HepG2 (cell line): ENCODE data around the gene CYP4F12. TPM values are rescaled to one million over a fixed set of nuclear protein-coding genes. Genes with fewer than 3 reads are reported as not detected.
A peak's percentile ranks its signal among the peaks of the same experiment; 100 is the strongest.

Experiments
- AFF4 ChIP-seq: sonication (generic); formaldehyde crosslinking; IDR thresholded peaks from 2 replicates; pipeline ENCODE4 v1.4.0; 2020; ENCODE audit warnings: missing genetic modification reagents
- BHLHE40 ChIP-seq: IDR thresholded peaks from 2 replicates; pipeline ENCODE4 v1.6.1; 2011; ENCODE audit warnings: low read length, improper control_type of control experiment
- BRF2 ChIP-seq: sonication (generic); formaldehyde crosslinking; IDR thresholded peaks from 2 replicates; pipeline ENCODE4 v1.8.1; 2022; ENCODE audit warnings: mild to moderate bottlenecking, missing genetic modification reagents
- DBP ChIP-seq: sonication (generic); formaldehyde crosslinking; IDR thresholded peaks from 2 replicates; pipeline ENCODE4 v1.4.0; 2020; ENCODE audit warnings: missing genetic modification reagents; ENCODE audit errors: not compliant biosample characterization
- ETV6 ChIP-seq: sonication (generic); formaldehyde crosslinking; conservative IDR thresholded peaks from 2 replicates; pipeline ENCODE4 v1.4.0; 2020; ENCODE audit warnings: missing genetic modification reagents
- FOXK1 ChIP-seq: sonication (generic); formaldehyde crosslinking; IDR thresholded peaks from 2 replicates; pipeline ENCODE4 v1.4.0; 2020; ENCODE audit warnings: low read depth, missing genetic modification reagents, borderline replicate concordance
- JUNB ChIP-seq: sonication (generic); formaldehyde crosslinking; IDR thresholded peaks from 2 replicates; pipeline ENCODE4 v1.8.0; 2022; ENCODE audit warnings: missing genetic modification reagents, mild to moderate bottlenecking, borderline replicate concordance
- KDM3A ChIP-seq: IDR thresholded peaks from 2 replicates; pipeline ENCODE4 v1.6.1; 2018; ENCODE audit warnings: low read depth, missing compliant biosample characterization
- LCORL ChIP-seq, 2 experiments: fragments of 450-650 bp in 1 of 2; sonication (generic) in 1 of 2; formaldehyde crosslinking in 1 of 2; IDR thresholded peaks; 2 replicates each; pipeline versions ENCODE4 v1.5.0 to v1.6.1; 2017 to 2020; ENCODE audit warnings: antibody characterized with exemption in 1 of 2, missing genetic modification reagents in 1 of 2
- MTERF4 ChIP-seq: sonication (generic); formaldehyde crosslinking; IDR thresholded peaks from 2 replicates; pipeline ENCODE4 v1.8.0; 2023; ENCODE audit warnings: mild to moderate bottlenecking, missing genetic modification reagents
- SCMH1 ChIP-seq: sonication (generic); formaldehyde crosslinking; IDR thresholded peaks from 2 replicates; pipeline ENCODE4 v1.9.0; 2021; ENCODE audit warnings: missing genetic modification reagents, mild to moderate bottlenecking, borderline replicate concordance
- ZBED4 ChIP-seq: sonication (generic); formaldehyde crosslinking; IDR thresholded peaks from 2 replicates; pipeline ENCODE4 v1.4.0; 2020; ENCODE audit warnings: missing genetic modification reagents, borderline replicate concordance
- ZNF446 ChIP-seq: sonication (generic); formaldehyde crosslinking; IDR thresholded peaks from 2 replicates; pipeline ENCODE4 v1.5.0; 2020; ENCODE audit warnings: mild to moderate bottlenecking, missing genetic modification reagents
- ZNF543 ChIP-seq: sonication (generic); formaldehyde crosslinking; IDR thresholded peaks from 2 replicates; pipeline ENCODE4 v1.4.0; 2020; ENCODE audit warnings: mild to moderate bottlenecking, missing genetic modification reagents
- polyA plus RNA-seq, 8 experiments: library from polyadenylated mRNA; depleted of rRNA in 3 of 8; stranded (reverse) in 7 of 8; unstranded in 1 of 8; fragments of >200 nt; fragmentation: Illumina TruSeq in 4 of 8; extraction: Trizol in 4 of 8; gene quantifications; 2 replicates each; pipeline versions ENCODE4 v1.2.1 to v1.2.3, GENCODE V29; 2011 to 2016; ENCODE audit warnings: low read depth in 4 of 8, missing spikeins in 1 of 8, mixed read lengths in 1 of 8; ENCODE audit not compliant: insufficient read depth in 1 of 8
- total RNA-seq, 5 experiments: library from RNA; depleted of rRNA; stranded (reverse); fragments of >200 nt; fragmentation: Illumina TruSeq; extraction: Trizol; gene quantifications; 2 replicates each; pipeline ENCODE4 v1.2.3, GENCODE V29; 2016; ENCODE audit warnings: low read depth in 1 of 5
- TF ChIP-seq, protein P1 (sequence below): sonication (generic); formaldehyde crosslinking; conservative IDR thresholded peaks from 2 replicates; pipeline ENCODE4 v1.8.0; 2022; ENCODE audit warnings: missing genetic modification reagents

CYP4F12 gene
- total and polyA plus RNA-seq, 2 of the 13 experiments (the other 11 are each of a cell fraction or from before 2014, with no cell fraction given) = 29.9 to 30.8 TPM

- no peak for TF ChIP-seq ZBED4 (CRISPR knock-in tag)
- no peak for TF ChIP-seq SCMH1 (CRISPR knock-in tag)
- no peak for TF ChIP-seq LCORL (IDR thresholded peaks at IDR 0.05)
- TF ChIP-seq LCORL (CRISPR knock-in tag; IDR thresholded peaks at IDR 0.05) = no peak
- no peak for TF ChIP-seq BRF2 (CRISPR knock-in tag)
- TF ChIP-seq MTERF4 (CRISPR knock-in tag) = no peak
- TF ChIP-seq FOXK1 (CRISPR knock-in tag) = no peak
- 0 out of 2 replicates have a peak, but pooled peaks have one; percentile 3 for TF ChIP-seq ETV6 (CRISPR knock-in tag)
- TF ChIP-seq, protein P1, sequence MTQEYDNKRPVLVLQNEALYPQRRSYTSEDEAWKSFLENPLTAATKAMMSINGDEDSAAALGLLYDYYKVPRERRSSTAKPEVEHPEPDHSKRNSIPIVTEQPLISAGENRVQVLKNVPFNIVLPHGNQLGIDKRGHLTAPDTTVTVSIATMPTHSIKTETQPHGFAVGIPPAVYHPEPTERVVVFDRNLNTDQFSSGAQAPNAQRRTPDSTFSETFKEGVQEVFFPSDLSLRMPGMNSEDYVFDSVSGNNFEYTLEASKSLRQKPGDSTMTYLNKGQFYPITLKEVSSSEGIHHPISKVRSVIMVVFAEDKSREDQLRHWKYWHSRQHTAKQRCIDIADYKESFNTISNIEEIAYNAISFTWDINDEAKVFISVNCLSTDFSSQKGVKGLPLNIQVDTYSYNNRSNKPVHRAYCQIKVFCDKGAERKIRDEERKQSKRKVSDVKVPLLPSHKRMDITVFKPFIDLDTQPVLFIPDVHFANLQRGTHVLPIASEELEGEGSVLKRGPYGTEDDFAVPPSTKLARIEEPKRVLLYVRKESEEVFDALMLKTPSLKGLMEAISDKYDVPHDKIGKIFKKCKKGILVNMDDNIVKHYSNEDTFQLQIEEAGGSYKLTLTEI (CRISPR knock-in tag) = no peak
- TF ChIP-seq ZNF543 (CRISPR knock-in tag) = 0 out of 2 replicates have a peak, but pooled peaks have one; percentile 29
- no peak for TF ChIP-seq JUNB (CRISPR knock-in tag)
- no peak for TF ChIP-seq ZNF446
- no peak for TF ChIP-seq AFF4 (CRISPR knock-in tag)
- TF ChIP-seq DBP = no peak
- TF ChIP-seq BHLHE40 = no peak
- TF ChIP-seq KDM3A (CRISPR knock-in tag) = 0 out of 2 replicates have a peak, but pooled peaks have one; percentile 54
Measured at GRCh38 chr19:15672580-15673175, at the start of gene CYP4F12 (continued).
